AG10803 (cell line): ENCODE measurements around the gene AKR7A2.

Experiments used
- DNase-seq: peaks from one replicate; pipeline ENCODE4 v3.0.0; 2010; ENCODE audit warnings: low read depth
- H3K4me3 ChIP-seq: 2 replicates; pipeline ENCODE4 v1.5.1; 2011; ENCODE audit warnings: mild to moderate bottlenecking, low read length, control low read depth
- CTCF ChIP-seq: conservative IDR thresholded peaks from 2 replicates; pipeline ENCODE4 v1.5.1; 2011; ENCODE audit warnings: mild to moderate bottlenecking, low read length, control low read depth, inconsistent platforms

AKR7A2 gene

DNA sequence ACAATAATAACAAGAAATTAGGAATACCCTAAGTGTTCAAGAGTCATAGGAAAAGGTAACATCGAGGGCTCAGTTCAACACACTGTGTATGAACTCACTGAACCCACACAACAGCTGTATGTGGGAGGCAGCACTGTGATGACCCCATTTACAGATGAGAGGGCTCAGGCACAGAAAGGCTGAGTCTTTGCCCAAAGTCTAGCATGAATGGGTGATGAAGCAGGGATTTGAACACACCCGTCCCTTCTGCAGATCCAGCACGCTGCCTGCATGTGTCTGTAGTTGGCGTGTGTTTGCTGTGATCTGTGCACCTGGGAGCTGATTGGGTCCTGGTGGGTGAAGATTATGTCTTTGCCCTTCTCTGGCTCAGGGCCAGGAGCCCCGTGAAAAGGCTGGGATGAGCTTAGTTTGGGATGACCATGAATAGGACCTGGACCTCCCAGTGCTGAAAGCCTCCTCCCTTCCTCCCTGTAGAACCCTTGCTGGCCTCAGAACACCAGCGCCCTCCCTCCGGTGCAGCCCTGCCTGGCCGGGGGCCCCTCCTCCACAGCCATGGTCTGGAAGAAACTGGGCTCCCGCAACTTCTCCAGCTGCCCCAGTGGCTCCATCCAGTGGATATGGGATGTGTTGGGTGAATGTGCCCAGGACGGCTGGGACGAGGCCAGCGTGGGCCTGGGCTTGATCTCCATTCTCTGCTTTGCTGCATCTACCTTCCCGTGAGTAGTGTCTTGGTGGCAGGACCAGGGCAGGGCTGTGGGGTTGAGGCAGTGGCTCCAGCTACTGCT is 5.4 kb upstream of the AKR7A2 start:
- TF ChIP-seq CTCF = no peak
- DNase-seq = no peak
- no peak overlapping the region for H3K4me3 ChIP-seq

DNA sequence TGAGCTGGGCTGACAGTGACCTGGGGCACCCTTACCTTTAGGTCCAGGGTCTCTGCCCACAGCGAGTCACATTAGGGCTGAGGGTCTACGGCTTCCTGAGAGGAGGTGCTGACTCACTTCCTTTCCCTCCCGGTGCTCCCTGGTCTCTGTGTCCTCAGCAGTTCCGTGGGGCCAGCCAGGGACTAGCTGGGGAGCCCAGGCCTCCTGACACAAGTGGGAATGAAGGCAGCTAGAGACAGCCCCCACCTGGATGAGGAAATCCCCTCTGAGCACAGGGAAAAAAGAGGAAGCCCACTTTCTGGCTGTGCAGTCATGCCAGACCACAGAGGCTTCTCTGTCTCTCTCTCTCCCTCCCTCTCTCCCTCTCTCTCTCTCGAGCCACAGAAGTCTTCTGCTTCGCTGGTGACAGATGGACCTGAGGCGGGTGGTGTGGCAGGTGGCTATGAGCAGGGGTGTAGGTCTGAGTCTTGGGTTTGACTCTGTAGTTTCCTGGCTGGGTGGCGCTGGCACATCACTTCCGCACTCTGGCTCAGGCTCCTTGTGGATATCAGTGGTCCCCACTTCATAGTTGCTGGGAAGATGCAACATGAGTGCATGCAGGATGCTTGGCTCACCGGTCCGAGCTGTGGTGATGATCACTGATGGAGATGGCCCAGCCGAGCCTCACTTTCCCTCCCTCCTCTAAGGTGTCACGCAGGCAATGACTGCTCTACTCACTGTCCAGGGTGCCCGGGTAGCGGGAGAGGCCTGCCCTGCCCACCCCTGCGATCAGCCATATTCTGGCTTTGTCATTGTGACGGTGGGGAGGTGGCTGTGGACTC is 3.6 kb upstream of the AKR7A2 start:
- peak; percentile 31 for DNase-seq
- TF ChIP-seq CTCF = no peak
- no peak overlapping the region for H3K4me3 ChIP-seq

GRCh38 chr1:19313961-19314882 is 2.3 kb upstream of the AKR7A2 start:
- DNase-seq = no peak
- no peak overlapping the region for H3K4me3 ChIP-seq
- TF ChIP-seq CTCF = no peak

DNA sequence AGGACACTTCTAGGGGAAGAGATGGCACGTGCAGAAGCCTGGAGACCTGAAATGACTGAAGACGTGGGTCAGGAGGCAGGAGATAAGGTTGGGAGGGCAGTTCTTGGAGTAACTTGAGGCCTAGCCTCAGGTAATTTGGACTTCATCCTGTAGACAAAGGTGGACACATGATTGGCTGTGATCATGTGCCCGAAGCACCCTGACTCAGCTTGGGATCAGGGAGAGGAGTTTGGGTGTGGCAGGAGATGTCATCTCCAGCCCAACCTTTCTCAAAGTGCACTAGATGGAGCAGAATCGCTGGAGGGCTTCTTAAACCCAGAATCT is 1.7 kb upstream of the AKR7A2 start:
- TF ChIP-seq CTCF = no peak
- no peak overlapping the region; the same call in 1 of the 2 replicates for H3K4me3 ChIP-seq
- no peak for DNase-seq

DNA sequence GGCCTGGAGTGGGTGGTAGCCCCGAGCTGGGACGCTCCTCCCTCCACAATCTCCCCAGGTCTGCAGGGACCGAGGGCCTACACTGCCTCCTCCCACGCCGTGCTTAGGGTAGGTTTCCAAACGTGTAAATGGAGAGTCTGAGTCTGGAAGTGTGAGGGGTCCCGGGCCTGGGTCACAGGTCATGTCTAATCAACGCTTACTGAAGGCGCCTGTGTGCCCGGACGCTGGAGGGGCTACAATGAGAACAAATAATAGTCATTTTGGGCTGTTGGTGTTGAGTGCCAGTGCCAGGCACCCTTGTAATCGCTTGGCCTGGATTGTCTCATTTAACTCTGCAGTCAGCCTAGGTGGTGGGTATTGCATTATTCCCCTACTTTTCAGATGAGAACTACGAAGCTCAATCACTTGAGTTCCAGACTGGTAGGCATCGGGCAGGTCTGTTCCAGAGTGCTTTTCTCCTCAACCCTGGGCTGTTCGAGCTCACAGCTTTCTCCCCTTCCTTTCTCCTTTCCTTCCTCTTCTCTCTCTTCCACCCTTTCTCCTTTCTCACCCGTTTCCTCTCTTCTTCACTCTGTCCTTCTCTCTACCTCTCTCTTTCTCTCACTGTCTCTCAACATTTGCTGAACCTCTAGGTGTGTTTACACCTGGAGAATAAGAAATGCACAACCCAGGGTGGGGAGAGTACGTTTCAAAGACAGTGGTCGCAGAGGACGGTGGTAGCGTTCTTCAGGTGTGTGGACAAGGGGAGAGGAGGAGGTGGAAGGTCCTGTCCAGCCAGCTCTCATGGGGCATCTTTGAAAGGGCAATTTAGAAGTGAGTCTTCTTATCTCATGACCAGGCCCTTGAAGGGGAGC is 1.1 kb upstream of the AKR7A2 start:
- no peak for TF ChIP-seq CTCF
- H3K4me3 ChIP-seq = peak overlapping the region; percentile 77
- DNase-seq = no peak

- H3K4me3 ChIP-seq = peak overlapping the region; percentile 84
- no peak for TF ChIP-seq CTCF
- DNase-seq = no peak
These were observed 427 bp downstream of the AKR7A2 start for GRCh38 chr1:19311503-19311930.
